Sigmoid colon (tissue), 4 donors: ENCODE measurements around the gene DEPDC7.

Experiments
- CTCF ChIP-seq, 4 experiments: fragments of 450-650 bp in 3 of 4; fragments of 200-600 bp in 1 of 4; IDR thresholded peaks; one replicate each; pipeline ENCODE4 v1.5.1; 2016 to 2019; ENCODE audit warnings: antibody characterized with exemption in 4 of 4, mild to moderate bottlenecking in 3 of 4, moderate library complexity in 2 of 4
- EP300 ChIP-seq, 4 donors: sonication (generic); formaldehyde crosslinking; IDR thresholded peaks; one replicate each; pipeline ENCODE4 v1.6.1; 2017; ENCODE audit warnings: antibody characterized with exemption in 4 of 4
- POLR2A ChIP-seq, 2 donors: fragments of 450-650 bp; IDR thresholded peaks; one replicate each; pipeline ENCODE4 v1.6.1; 2016; ENCODE audit warnings: antibody characterized with exemption in 2 of 2, mild to moderate bottlenecking in 2 of 2, moderate library complexity in 2 of 2

DNA sequence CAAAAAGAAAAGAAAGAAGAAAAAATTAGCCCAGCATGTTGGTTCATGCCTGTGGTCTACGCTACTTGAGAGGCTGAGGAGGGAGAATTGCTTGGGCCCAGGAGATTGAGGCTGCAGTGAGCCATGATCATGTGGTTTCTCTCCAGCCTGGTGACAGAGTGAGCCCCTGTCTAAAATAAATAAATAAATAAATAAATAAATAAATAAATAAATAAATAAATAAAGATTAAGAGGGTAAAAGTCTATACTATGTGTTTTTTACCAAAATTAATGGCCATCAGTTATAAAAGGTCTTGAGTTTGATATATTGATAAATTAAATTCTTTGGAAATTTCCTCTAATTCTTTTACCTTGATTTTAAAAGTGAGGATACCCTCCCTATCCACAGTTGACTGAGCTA is 25.2 kb upstream of the DEPDC7 start:
- no peak for TF ChIP-seq POLR2A (IDR thresholded peaks at IDR 0.05)
- TF ChIP-seq CTCF (IDR thresholded peaks at IDR 0.05), result no peak
- no peak for TF ChIP-seq EP300 (IDR thresholded peaks at IDR 0.05)
